Left cardiac atrium (tissue), 4 donors: Measurements from ENCODE around the gene GPRC5A. TPM values are rescaled to one million over a fixed set of nuclear protein-coding genes. Genes with fewer than 3 reads are reported as not detected.

Experiments
- ATAC-seq, 2 donors: fragments of 200-7000 bp; cut with Tn5 transposase; one replicate each; pipeline ENCODE4 v1.9.1; 2020; ENCODE audit warnings: mild to moderate bottlenecking in 2 of 2, moderate library complexity in 2 of 2
- DNase-seq: peaks from one replicate; pipeline ENCODE4 v3.0.0-alpha.2; 2020
- intact Hi-C, 2 donors: fragments of 100-400 bp; cut with DNase I; formaldehyde crosslinking; loops; one replicate each; pipeline versions ENCODE4 v1.14.1 to v1.15.1; 2022 to 2023
- total RNA-seq, 2 donors: library from RNA; stranded (reverse); fragmentation: NEBNext Ultra II Directional; extraction: Animal tissue kit (Norgen Biotek cat#: 25700); gene quantifications; one replicate each; pipeline ENCODE4 v1.2.1, GENCODE V29; 2021
- donor health status: DM: no; HTN: yes; CAD: no.
- donor health status: DM: no; HTN: yes; CAD: no; lungs with severe emphysema.
- donor health status: DM: yes; HTN: yes; CAD: no.
- donor health status: Dilated cardiomyopathy.

GPRC5A gene
- total RNA-seq, 2 donors from 2014 or later = 2.6 to 5.6 TPM

GRCh38 chr12:12927211-12928079 is 36.1 kb downstream of the GPRC5A start:
- DNase-seq (peak; percentile 65), ATAC-seq (peak; percentile 91 to 95)
- intact Hi-C loops = no loop called here

GRCh38 chr12:12929696-12930095 is 38.3 kb downstream of the GPRC5A start:
- intact Hi-C loops = no loop called here
- no peak for ATAC-seq
- no peak for DNase-seq

GRCh38 chr12:12930633-12931219 is 39.4 kb downstream of the GPRC5A start:
- intact Hi-C loops = no loop called here
- no peak for DNase-seq

GRCh38 chr12:12933742-12934141 is 42.4 kb downstream of the GPRC5A start:
- intact Hi-C loops = no loop called here
- ATAC-seq = no peak
- no peak for DNase-seq

More at GRCh38 chr12:12930633-12931219, 39.4 kb downstream of the GPRC5A start:
- no peak for ATAC-seq

GRCh38 chr12:12934556-12934955 is 43.2 kb downstream of the GPRC5A start:
- intact Hi-C loops = no loop called here
- no peak for DNase-seq
- no peak for ATAC-seq

- intact Hi-C loops = no loop called here
- no peak for DNase-seq
- ATAC-seq = no peak
Measured at GRCh38 chr12:12936983-12937491, 45.7 kb downstream of the GPRC5A start.

GRCh38 chr12:12938541-12938940 is 47.2 kb downstream of the GPRC5A start:
- DNase-seq = no peak
- ATAC-seq = no peak
- intact Hi-C loops = no loop called here

- ATAC-seq = no peak
- intact Hi-C loops = no loop called here
- DNase-seq = no peak
Measured at GRCh38 chr12:12939888-12940287, 48.5 kb downstream of the GPRC5A start.

- intact Hi-C loops = no loop called here
- DNase-seq (no peak), ATAC-seq (no peak)
Measured at GRCh38 chr12:12941450-12942350, 50.3 kb downstream of the GPRC5A start.

- ATAC-seq (no peak), DNase-seq (no peak)
- intact Hi-C loops = no loop called here
Measured at GRCh38 chr12:12943586-12944260, 52.4 kb downstream of the GPRC5A start.

GRCh38 chr12:12945591-12945990 is 54.2 kb downstream of the GPRC5A start:
- no peak for ATAC-seq
- no peak for DNase-seq
- intact Hi-C loops = no loop called here

- DNase-seq (no peak), ATAC-seq (no peak)
- intact Hi-C loops = no loop called here
Measured at GRCh38 chr12:12946686-12947355, 55.5 kb downstream of the GPRC5A start.

GRCh38 chr12:12947902-12948301 is 56.5 kb downstream of the GPRC5A start:
- ATAC-seq (no peak), DNase-seq (no peak)
- intact Hi-C loops = no loop called here

GRCh38 chr12:12951504-12951903 is 60.1 kb downstream of the GPRC5A start:
- ATAC-seq (no peak), DNase-seq (no peak)
- intact Hi-C loops = no loop called here

GRCh38 chr12:12952036-12952435 is 60.7 kb downstream of the GPRC5A start, which contains the start of gene GPRC5D:
TSS of gene GPRC5D (minus strand) at chr12:12952170. CDS start at chr12:12950384, 1,786 bp downstream.
- DNase-seq = no peak
- intact Hi-C loops = no loop called here
- ATAC-seq = no peak

GRCh38 chr12:12954356-12954755 is 63.0 kb downstream of the GPRC5A start:
- intact Hi-C loops = no loop called here
- DNase-seq (no peak), ATAC-seq (no peak)

GRCh38 chr12:12954878-12955625 is 63.7 kb downstream of the GPRC5A start:
- ATAC-seq (no peak), DNase-seq (no peak)
- intact Hi-C loops = no loop called here

GRCh38 chr12:12958886-12959285 is 67.5 kb downstream of the GPRC5A start:
- intact Hi-C loops = no loop called here
- DNase-seq (no peak), ATAC-seq (no peak)
